Measurements from ENCODE around the gene PRTN3. TPM values are rescaled to one million over a fixed set of nuclear protein-coding genes. Genes with fewer than 3 reads are reported as not detected.

Gene PRTN3
- total RNA-seq, 1 donor, result not detected

DNA sequence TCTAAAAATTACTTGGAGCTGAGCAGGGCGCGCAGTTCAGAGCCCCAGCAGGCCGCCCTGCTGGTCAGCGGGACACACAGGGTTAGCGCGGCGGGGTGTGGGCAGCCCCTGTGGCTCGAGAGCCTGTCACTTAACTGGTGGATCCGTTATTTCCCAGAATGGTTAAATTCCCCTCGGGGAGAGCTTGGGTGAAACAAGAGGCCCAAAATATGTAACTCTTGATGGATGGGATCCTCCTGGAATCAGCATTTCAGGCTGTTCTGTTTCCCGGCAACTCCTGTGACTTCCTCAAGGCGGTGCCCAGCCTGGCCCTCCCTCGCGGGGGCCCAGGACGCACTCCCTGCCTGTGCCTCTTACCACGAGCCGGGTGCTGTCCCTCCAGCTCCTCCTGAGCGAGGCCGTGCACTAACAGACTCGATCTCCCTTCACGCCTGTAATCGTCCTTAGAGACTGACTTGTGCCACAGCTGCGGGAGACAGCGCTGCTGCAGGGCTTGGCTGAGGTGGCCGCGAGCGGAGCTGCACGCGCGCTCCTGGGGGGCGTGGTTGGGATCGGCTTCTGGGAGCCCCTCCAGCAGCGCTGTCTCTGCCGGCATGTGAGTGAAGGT is 33.9 kb upstream of the PRTN3 start:
- H2AFZ ChIP-seq (ENCODE audit: low read length), result no peak overlapping the region
- peaks cover 9% of the 10 kb centered on the region for H3K4me1 ChIP-seq (ENCODE audit: insufficient read depth, low read length)
- peaks cover 91% of the 10 kb centered on the region for H3K36me3 ChIP-seq (ENCODE audit: insufficient read depth, low read length)
- peaks cover 90% of the 10 kb centered on the region for H3K79me2 ChIP-seq (ENCODE audit: insufficient read depth, low read length)
- peak; percentile 91 for DNase-seq (ENCODE audit: insufficient read length, low spot score, missing footprints)
- no peaks in the 10 kb centered on the region for H3K27me3 ChIP-seq (ENCODE audit: insufficient read depth, low read length)
- no peak overlapping the region for H3K4me2 ChIP-seq (ENCODE audit: insufficient read depth, low read length)
- H3K9me3 ChIP-seq (ENCODE audit: low read depth, low read length), result no peaks in the 10 kb centered on the region
- H3K27ac ChIP-seq (ENCODE audit: low read depth, low read length), result no peak overlapping the region
- peaks cover 88% of the 10 kb centered on the region for H4K20me1 ChIP-seq (ENCODE audit: insufficient read depth, low read length)
- no peak overlapping the region for H3K4me3 ChIP-seq (ENCODE audit: insufficient read depth, low read length)
- TF ChIP-seq, protein P1, sequence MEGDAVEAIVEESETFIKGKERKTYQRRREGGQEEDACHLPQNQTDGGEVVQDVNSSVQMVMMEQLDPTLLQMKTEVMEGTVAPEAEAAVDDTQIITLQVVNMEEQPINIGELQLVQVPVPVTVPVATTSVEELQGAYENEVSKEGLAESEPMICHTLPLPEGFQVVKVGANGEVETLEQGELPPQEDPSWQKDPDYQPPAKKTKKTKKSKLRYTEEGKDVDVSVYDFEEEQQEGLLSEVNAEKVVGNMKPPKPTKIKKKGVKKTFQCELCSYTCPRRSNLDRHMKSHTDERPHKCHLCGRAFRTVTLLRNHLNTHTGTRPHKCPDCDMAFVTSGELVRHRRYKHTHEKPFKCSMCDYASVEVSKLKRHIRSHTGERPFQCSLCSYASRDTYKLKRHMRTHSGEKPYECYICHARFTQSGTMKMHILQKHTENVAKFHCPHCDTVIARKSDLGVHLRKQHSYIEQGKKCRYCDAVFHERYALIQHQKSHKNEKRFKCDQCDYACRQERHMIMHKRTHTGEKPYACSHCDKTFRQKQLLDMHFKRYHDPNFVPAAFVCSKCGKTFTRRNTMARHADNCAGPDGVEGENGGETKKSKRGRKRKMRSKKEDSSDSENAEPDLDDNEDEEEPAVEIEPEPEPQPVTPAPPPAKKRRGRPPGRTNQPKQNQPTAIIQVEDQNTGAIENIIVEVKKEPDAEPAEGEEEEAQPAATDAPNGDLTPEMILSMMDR (IDR thresholded peaks at IDR 0.05; ENCODE audit: extremely low read depth, low read depth, low read length), result no peak

DNA sequence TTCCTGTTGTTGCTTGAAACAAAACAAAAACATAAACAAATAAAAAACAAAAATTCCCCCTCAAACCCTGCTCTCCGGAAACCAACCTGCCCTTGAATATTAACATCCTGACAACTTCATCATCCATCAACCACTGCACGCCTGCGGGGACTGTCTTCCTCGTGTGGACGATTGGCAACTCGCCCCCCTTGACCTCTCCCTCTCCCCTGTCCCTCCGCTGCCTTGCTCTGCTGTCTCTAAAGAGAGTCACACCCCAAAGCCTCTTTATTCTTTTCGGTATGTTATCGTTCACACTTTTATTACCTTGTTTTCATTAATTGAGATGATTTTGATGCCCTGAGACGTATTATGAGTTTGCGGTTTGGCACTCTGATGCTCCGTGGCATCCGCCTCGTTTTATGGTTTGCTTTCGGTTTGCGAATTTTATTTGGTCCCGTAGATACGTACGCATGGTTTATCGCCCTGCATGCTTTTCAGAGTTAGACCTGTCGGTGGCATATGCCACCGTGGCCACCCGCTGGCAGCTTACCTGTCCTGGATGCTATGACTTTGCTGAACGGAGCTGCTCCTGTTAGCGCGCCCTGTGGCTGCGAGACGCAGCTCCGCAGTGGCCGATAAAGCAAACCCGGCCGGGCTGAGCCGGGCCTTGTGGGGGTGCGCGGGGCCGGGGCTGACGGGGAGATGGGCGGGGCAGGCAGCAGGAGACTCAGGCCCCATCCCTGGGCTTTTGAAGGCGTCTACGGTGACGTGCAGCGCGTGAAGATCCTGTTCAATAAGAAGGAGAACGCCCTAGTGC is 33.0 kb upstream of the PRTN3 start:
- Histone ChIP-seq H3K27me3 (ENCODE audit: insufficient read depth, low read length) (no peaks in the 10 kb centered on the region), H4K20me1 (ENCODE audit: insufficient read depth, low read length) (peaks cover 79% of the 10 kb centered on the region)

DNA sequence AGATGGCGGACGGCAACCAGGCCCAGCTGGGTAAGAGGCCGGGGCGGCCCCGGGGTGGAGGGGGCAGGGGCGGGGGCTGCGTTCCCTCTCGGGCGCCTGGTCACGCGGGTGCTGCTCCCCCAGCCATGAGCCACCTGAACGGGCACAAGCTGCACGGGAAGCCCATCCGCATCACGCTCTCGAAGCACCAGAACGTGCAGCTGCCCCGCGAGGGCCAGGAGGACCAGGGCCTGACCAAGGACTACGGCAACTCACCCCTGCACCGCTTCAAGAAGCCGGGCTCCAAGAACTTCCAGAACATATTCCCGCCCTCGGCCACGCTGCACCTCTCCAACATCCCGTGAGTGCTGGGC is 32.4 kb upstream of the PRTN3 start:
- TF ChIP-seq, protein P1 (IDR thresholded peaks at IDR 0.05; ENCODE audit: extremely low read depth, low read depth, low read length), result no peak
- no peaks in the 10 kb centered on the region for H3K9me3 ChIP-seq (ENCODE audit: low read depth, low read length)
- peaks cover 73% of the 10 kb centered on the region for H4K20me1 ChIP-seq (ENCODE audit: insufficient read depth, low read length)
- H3K79me2 ChIP-seq (ENCODE audit: insufficient read depth, low read length), result peaks cover 75% of the 10 kb centered on the region
- no peak overlapping the region for H3K4me2 ChIP-seq (ENCODE audit: insufficient read depth, low read length)
- H2AFZ ChIP-seq (ENCODE audit: low read length), result no peak overlapping the region
- peak; percentile 83 for DNase-seq (ENCODE audit: insufficient read length, low spot score, missing footprints)
- no peak overlapping the region for H3K4me3 ChIP-seq (ENCODE audit: insufficient read depth, low read length)
- H3K27ac ChIP-seq (ENCODE audit: low read depth, low read length), result no peak overlapping the region
- no peaks in the 10 kb centered on the region for H3K4me1 ChIP-seq (ENCODE audit: insufficient read depth, low read length)
- peaks cover 86% of the 10 kb centered on the region for H3K36me3 ChIP-seq (ENCODE audit: insufficient read depth, low read length)
- no peaks in the 10 kb centered on the region for H3K27me3 ChIP-seq (ENCODE audit: insufficient read depth, low read length)

More for the DNA sequence above, 33.0 kb upstream of the PRTN3 start:
- H3K9me3 ChIP-seq (ENCODE audit: low read depth, low read length), result no peaks in the 10 kb centered on the region
- TF ChIP-seq, protein P1 (IDR thresholded peaks at IDR 0.05; ENCODE audit: extremely low read depth, low read depth, low read length), result no peak
- no peaks in the 10 kb centered on the region for H3K4me1 ChIP-seq (ENCODE audit: insufficient read depth, low read length)
- H3K27ac ChIP-seq (ENCODE audit: low read depth, low read length), result no peak overlapping the region
- H3K4me2 ChIP-seq (ENCODE audit: insufficient read depth, low read length), result no peak overlapping the region
- peaks cover 89% of the 10 kb centered on the region for H3K36me3 ChIP-seq (ENCODE audit: insufficient read depth, low read length)
- no peak overlapping the region for H3K4me3 ChIP-seq (ENCODE audit: insufficient read depth, low read length)
- DNase-seq (ENCODE audit: insufficient read length, low spot score, missing footprints), result peak; percentile 89
- H3K79me2 ChIP-seq (ENCODE audit: insufficient read depth, low read length), result peaks cover 81% of the 10 kb centered on the region
- no peak overlapping the region for H2AFZ ChIP-seq (ENCODE audit: low read length)
